Measurements from ENCODE around the gene RFTN1.

RFTN1 gene

DNA sequence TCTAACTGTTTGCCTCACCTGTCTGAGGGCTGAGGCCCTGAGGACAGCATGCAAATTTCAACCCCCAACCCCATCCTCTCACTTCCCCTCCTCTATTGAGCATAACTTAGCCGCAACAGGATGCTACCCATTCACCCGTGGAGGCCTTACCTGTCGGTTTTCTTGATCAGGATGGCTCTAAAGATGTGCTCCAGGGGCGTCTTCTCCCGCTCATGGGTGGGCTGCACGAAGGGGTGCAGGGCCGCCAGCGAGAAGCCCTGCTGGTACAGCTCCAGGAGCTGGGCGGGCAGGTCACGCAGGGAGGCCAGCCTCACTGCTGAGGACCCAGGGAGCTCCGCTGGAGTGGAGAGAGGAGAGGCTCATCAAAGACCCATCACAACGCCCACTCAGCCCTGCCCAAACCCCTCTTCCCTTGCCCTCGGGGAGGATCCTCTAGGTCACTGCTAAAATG is 79.8 kb downstream of the RFTN1 start:
- no peak for DNase-seq (ENCODE audit: low read depth)

DNA sequence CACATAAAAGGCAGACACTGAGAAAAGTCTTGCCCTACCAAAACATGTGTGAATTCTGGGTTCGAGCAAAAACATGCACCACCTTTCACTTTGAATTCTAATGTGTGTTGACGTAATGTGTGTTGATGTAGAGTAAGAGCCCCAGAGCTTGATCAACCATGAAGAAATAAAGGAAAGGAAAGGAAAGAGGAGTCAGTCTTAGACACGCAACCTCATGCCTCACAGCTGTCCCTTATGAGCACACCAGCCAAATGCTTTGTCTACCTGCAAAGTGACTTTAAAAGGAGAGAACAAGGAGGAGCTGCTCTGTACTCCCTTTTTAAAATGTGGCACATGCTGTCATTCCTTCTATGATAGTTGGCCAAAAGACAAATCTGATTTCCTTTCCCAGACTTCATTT is 80.8 kb downstream of the RFTN1 start:
- no peak for DNase-seq (ENCODE audit: low read depth)

DNA sequence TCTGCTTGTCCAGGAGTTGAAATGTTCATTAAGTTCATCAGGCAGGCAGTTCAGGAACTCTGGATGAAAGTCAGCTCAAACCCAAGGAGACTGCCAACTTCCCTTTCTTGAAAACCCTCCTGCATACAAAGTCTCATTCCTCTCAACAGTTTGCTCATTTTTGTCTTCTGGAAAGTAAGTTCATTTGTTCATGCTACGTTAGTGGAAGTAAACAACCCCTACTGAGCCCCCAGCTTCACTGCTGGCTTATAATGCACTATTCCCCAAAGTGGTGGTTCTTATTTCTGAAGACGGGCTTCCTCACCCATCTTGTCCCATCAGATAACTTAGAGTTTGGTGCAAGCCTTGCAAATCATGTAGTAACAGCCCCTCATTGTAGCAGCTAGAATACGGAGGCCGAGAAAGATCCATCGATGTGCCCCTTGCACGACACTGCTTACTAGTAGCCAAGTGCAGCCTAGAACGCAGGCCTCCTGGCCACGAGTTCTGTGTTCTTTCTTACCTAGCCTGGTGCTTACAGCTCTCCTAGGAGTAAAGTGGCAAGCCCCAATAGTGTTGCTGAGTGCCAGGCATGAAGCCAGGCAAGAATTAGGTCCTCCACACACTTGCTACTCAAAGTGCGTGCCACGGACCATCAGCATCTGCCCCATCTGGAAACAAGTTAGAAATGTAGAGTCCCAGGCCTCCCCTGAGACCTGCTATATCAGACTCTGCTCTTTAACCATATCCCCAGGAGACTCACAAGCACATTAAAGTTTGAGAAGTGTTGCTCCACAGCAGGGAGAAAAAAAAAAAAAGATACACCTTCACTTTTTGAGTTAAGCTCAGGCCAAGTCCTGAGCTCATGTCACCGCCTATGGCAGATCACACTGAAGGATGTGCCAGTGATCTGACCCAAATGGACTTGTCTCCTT is 82.5 kb downstream of the RFTN1 start:
- no peak for DNase-seq (ENCODE audit: low read depth)

DNA sequence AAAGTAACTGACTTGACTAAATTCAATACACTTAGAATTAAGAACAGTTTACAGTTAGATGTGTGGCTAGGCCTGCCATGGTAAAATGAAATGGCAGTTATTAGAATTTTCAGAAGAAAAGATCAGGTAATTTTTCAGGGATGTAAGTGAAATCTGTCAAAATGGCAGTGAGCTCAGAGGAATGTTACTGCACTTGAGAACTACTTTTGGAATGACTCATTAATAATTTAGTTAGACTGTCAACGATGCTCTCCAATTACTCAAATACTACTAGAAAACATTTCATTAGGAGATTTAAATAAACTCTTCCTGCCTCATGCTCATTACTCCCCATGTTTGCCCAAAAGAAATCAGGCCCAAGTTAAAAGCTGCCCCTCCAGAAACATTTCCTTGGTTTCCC is 84.4 kb downstream of the RFTN1 start:
- no peak for DNase-seq (ENCODE audit: low read depth)

DNA sequence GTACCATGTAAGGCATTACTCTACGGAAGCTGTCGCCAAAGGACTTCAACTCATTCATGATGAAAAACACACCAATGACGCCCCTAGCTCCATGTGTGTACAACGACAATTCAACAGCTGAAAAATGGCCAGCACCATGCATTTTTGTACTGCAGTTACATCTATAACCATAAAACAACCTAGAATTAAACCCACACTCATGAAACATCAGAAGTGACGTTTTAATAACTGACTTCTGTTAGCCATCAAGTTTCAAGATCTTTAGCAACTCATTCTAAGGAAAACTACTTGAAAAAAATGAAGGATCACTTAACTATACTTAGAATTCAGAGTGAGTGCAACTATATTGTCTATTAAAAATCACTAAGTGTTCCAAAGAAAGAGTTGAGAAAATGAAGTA is 84.9 kb downstream of the RFTN1 start:
- no peak for DNase-seq (ENCODE audit: low read depth)

DNA sequence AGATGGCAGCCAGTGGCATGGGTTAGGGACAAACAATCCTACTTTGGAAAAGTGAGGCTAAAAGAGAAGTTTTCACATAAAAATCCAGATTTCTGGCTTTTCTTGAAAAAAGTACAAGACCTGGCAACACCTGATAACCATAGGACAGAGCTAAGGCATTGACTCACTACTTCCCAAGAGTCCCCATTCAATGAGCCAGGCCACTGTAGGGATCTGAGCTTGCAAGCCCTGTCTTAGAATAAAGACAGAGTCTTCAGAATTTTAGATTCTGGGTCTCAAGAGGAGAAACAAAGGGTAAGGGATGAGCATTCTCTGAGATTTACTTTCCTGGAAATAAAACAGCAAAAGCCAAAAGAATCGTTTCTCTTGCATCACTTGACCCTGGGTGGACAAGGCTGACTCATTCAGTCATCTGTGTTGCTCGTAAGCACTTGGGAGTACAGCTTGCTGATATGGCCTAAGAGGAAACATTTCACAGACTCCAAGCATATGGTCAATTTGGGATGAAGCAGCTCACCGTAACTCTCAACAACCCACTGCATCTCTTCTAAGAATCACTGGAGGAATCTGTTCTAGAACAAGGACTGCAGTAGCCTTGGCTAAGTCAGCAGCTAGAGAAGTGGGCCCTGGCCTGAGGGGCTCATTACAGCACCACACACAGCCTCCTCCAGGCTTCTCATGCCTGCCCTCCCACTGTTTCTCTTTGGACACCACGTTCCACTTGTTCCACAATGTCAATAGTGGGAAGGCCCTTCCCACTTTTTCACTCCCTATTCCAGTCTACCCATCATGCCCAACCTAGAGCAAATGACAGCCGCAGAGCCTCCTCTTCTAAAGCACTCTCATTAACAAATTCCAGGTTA is 86.2 kb downstream of the RFTN1 start:
- peak; percentile 31 for DNase-seq (ENCODE audit: low read depth)

DNA sequence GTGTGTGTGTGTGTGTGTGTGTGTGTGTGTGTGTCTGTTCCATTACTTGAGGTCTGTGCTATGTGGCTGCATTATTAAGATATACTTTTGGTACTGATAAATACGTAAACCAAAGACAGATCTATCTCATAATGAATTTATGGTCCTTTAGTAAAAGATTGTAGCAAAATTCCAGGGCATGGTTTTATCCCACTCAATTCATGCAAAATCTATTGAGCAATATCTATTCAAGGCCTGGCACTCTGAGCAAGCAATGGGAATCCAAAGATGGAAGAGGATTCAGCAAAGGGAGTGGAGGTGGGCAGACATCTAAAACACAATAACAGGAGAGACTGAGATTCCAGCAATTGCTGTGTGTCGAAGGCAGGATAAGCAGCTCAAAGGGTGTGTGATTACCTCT is 86.8 kb downstream of the RFTN1 start:
- no peak for DNase-seq (ENCODE audit: low read depth)

DNA sequence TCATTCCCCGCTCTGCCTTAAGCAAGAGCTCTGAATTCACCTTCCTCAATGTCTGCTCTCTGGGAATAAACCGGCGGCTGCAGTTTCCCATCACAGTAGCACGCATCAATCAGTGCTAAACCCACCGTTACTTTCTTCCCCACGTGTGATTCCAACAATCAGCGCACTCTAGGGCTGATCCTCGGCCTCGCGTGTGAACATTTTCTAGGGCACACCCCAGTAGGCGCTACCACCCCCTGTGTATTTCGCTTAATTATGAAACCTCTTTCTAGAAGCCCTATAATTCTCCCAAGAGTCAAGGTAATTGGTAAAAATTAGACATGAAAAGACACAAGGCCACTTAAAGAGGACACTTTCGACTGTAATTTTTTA is 87.5 kb downstream of the RFTN1 start:
- no peak for DNase-seq (ENCODE audit: low read depth)

DNA sequence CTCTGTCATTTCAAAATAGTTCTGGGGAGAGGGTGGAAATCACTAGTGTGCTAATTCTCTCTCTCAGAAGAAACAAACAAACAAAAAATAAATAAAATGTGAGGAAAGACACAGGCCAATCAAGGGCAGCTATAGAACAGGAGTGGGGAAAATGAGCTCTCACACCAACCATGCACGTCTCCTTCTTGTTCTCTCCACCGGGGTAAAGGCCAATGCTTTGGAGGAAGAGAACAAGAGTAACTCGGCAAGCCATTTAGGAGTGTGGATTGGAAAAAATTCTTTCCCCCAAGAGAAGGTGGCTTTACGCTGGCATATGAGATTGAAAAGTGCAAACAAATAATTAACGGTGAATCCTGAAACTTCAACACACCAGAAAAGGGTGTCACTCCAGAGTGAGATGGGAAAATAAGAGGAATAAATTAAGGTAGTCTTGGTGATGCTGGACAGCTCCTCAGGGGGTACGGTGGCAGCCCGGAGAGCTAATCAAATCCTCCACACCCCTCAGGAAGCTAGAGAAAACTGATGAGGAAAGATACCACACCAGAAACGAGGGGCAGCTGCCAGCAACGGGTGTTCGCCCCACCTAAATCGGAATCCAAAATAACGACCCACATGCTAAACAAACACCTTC is 88.0 kb downstream of the RFTN1 start:
- DNase-seq (ENCODE audit: low read depth): no peak

DNA sequence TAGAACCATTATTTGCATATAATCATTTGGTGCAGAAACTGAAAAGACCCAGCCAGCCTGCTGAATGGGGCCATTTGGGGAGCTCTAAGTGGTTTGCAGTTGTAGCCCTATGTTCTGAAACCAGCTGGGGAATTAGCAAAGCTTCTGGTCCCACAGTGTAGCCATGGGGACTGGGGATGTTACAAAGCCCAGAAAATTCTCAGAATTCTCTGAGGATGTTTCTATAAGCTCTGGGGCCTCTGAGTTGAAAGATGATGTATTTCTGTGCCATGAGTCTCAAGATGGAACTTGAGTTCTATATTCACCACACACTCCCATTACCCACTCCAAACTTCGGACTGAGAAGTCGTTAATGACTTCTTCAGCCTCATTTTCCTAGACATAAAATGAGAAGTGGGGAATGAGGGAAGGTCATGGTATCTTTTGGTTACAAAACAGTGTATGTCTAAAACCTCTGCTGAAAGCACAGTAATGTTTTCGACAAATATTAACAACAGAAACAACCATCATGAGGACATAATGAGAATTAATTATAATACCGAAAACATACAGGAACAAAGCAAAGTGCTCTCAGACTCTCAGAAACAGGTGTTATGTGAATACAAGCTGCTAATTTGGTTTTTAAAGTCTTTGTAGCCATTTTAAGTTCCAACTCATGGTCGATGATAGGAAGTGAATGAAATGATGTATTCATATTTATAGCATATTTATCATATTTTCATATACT is 89.4 kb downstream of the RFTN1 start:
- DNase-seq (ENCODE audit: low read depth): no peak

DNA sequence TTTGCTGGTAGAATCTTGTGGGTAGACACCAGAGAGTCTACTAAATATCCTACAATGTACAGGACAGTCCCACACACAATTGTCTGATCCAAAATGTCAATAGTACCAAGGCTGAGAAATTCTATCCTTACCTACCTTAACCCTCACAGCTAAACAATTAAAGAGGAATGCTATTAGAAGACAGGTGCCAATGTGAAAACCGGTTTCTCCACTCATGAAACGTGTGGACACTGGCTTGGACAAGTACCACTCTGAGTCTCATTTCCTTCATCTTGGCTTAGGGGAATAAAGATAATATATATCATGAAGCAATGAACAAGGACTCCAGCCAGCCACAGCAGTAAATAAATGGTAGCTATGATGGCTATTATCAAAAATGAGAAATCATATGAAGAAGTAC is 90.2 kb downstream of the RFTN1 start:
- no peak for DNase-seq (ENCODE audit: low read depth)

DNA sequence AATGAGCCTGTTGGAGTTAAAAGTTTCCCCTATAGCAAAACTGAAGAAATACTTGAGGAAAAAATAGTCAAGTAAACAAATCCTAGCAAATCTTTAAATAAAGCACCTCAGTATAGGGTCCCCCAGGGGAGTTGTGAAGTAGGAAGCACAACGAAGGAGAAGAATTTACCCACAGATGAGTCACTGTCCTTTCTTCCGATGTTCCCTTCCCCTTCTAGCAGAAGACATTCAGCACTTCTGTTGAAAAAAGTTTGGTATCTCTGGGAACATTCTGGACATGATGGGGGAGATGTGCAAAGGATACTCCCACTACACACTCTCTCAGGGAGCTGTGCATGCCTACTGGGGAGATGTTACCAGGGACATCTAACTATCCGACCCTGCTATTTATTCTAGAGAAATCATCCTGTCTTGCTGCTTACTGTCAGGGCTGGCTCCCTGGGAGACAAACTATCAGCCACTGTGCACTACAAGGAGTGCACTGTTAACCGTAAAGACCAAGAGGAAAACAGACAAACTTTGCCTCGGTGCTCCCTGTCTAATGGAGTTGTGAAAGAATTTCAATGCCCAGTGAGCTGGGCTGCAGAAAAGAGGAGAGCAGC is 93.8 kb downstream of the RFTN1 start:
- DNase-seq (ENCODE audit: low read depth): no peak

DNA sequence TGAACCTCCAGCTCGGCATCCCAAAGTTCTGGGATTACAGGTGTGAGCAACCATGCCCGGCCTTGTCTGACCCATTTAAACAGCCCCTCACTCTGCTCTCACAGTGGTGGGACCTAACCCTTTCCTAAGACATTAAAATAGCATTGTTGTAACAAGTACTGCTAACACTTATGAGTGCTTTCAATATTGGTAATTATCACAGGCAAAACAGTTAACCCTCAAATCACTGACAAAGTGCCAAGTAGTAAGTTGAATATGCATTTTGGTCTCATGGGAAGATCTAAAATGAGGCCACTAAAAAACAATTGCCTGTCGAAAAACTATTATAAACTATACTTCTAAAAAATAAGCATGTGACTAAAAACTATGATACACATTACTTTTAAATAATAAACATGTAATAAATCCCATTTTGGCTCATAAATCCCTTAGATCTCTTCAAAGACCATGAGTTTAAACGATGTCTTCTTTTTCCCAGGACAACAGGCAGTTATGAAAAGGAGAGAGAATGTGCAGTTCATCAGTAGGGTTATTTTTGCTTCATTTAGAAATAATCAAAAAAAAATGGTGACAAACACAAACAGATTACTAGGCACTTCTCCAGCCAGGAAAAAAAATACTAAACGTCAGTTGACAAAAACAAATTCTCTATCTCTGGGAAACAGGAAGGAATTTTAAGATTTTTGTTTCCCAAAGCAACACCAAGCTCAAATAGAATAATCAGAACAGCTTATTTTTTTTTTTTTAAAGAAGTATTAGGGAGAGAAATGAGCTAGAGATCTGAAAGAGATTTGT is 95.4 kb downstream of the RFTN1 start:
- DNase-seq (ENCODE audit: low read depth): no peak

DNA sequence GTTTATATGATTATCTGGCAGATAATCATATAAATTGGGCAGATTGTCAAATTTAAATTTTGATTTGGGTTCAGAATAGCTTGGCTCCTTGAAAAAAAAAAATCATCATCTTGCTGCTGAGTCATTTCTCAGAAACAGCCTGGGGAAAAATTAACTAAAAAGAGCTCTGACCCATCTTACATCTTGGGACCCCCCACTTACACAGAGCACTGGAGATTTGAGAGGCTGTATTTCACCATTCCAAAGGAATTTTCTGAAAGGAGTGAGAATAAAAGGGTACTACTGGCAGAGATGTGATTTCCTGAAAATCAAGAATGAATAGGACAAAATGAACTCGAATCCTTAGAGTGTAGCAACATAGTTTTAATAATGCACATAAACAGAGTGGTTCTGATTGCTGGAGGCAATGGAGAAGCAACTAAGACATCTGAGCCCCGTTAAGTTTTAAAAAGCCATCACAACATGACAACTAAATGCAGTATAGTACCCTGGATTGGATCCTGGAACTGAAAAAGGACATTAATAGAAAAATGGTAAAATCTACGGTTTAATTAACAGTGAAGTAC is 97.5 kb downstream of the RFTN1 start:
- DNase-seq (ENCODE audit: low read depth): no peak

DNA sequence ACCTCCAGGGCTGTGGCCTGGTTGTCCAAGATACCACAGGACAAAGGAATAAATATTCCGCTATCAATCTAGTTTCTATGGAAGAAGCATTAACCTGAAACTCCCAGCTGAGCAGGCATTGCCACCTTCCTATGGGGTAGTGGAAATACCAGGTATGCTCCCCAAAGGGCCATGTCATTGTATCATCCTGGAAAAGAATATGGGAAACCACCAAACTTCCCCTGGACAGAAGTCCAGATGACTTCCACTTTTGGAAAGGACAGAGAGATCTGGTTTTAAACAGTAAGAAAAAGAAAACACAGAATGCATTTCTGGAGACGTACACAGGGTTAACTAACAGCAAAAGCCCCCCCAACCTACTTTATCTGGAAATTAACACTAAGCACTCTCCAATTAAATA is 100.2 kb downstream of the RFTN1 start:
- no peak for DNase-seq (ENCODE audit: low read depth)

DNA sequence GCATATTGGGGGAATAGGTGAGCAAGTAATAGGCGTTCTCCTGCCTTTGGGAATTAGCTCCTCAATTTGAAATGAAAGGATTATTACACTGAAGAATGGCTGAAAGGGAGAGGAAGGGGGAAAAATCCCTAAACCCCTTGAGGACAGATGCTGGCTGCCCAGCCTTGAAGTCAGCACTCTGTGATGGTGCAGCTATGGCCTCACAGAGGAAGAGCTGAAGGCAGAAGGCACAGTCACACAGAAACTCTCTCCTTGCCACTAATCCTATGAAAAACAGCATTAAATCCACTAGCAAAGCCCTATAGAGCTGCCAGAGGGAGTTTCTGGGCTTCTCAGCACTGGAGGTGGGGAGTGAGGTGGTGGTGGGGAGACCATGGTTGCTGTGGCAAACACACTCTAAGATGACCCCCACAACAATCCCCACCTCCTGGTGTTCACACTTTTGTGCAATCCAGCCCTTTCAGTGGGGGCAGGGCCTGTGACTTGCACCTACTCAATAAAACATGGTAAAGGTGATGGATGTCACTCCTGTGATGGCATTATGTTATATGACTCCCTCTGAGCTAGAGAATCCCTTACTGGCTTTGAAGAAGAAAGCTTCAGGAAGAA is 101.2 kb downstream of the RFTN1 start:
- DNase-seq (ENCODE audit: low read depth): no peak

DNA sequence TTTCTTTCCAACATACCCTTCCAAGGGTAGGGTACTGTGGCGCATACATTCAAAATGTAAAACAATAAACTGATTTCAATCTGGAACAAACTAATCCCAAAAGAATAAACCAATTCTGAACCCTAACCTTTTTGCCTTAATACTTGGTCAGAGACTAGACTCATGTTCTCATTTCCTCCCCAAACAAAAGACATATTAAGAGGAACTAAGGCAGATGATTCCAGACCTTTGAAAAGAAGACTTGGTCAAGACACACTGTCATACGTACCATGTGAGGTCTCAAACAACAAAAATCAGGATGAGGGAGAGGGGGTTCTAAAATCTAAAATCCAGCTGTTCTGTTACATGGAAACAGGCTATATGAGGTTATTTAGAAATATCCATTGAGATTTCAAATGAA is 102.1 kb downstream of the RFTN1 start:
- no peak for DNase-seq (ENCODE audit: low read depth)

DNA sequence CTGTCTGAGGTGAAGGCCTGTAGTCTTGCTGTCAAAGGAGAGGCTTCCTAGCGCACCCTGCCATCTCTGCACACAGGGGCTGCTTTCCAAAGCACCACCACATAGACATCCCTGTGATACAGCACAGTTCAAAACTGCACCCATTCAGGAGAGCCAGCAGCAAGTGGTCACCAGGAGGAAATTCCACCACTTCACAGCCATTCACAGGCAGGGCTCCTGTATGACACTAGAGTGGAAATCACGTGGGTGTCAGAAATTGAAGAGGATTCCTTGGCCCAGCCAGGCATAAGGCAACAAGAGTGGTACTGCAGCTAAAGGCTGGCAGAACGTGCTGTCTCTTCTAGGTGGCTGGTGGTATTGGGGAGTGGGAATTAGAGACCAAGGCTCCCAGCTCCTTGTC is 102.8 kb downstream of the RFTN1 start:
- DNase-seq (ENCODE audit: low read depth): no peak

DNA sequence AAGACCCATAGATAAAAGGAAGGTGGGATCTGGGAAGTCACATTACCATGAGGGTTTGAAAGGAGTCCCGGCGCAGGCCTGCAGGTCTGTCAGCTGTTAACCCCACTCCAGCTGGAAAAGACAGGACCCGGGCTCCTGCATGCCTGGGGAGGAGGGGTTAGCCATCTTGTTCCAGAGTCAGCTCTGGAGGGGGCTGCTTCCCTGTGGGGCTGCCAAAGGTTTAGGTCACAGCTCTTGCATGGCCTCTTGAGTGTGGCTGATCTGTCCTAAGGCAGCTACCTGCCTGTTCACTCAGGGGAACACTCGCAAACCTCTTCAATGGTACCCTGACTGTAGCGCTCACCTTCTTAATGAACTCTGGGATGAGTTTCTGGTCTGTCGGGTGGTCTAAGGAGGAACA is 104.5 kb downstream of the RFTN1 start:
- DNase-seq (ENCODE audit: low read depth): no peak

DNA sequence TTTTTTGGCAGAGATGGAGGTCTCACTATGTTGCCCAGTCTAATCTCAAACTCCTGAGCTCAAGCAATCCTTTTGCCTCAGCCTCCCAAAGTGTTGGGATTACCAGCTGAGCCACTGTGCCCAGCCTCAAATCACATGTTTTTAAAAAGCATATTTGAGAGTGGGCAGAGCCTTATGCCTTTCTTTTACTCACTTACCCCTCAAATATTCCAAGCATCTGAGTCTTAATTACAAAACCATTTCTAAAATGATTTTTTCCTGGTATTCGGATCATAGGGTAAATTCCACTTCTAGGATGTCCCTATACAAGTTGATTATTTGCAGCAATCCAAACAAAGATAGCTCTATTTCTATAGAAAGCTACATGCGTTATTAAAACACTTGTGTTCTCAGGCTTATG is 106.1 kb downstream of the RFTN1 start:
- no peak for DNase-seq (ENCODE audit: low read depth)
